ENCODE results near the gene MELTF. TPM values are rescaled to one million over a fixed set of nuclear protein-coding genes. Genes with fewer than 3 reads are reported as not detected.
A peak's percentile ranks its signal among the peaks of the same experiment; 100 is the strongest.

The MELTF gene
- total and polyA plus RNA-seq, 9 donors = 6.1 to 25.6 (median 11.9) TPM

- Histone ChIP-seq H3K27me3 (ENCODE audit: control insufficient read depth, insufficient read depth, low read length) (peaks cover 5% of the 10 kb centered on the region), H3K27ac (ENCODE audit: low read length) (no peak overlapping the region), H3K4me3 (ENCODE audit: low read length) (no peak overlapping the region), H3K36me3 (ENCODE audit: control insufficient read depth, insufficient read depth, low read length) (no peaks in the 10 kb centered on the region), H3K9me3 (replicated peaks; ENCODE audit: control insufficient read depth, low read depth, low read length) (peaks cover 5% of the 10 kb centered on the region), H3K4me1 (ENCODE audit: control insufficient read depth, insufficient read depth, low read length) (no peaks in the 10 kb centered on the region)
- 94% methylated on average over 7 of the region's 13 CpGs for WGBS (ENCODE audit: insufficient coverage)
- no peak for DNase-seq
Observed at GRCh38 chr3:196981657-196982056, 48.0 kb downstream of the MELTF start.

GRCh38 chr3:196979545-196979944 lies 50.1 kb downstream of the MELTF start:
- Histone ChIP-seq H3K27me3 (ENCODE audit: control insufficient read depth, insufficient read depth, low read length) (peaks cover 5% of the 10 kb centered on the region), H3K9me3 (replicated peaks; ENCODE audit: control insufficient read depth, low read depth, low read length) (peaks cover 5% of the 10 kb centered on the region), H3K4me3 (ENCODE audit: low read length) (no peak overlapping the region), H3K27ac (ENCODE audit: low read length) (no peak overlapping the region), H3K36me3 (ENCODE audit: control insufficient read depth, insufficient read depth, low read length) (no peaks in the 10 kb centered on the region), H3K4me1 (ENCODE audit: control insufficient read depth, insufficient read depth, low read length) (no peaks in the 10 kb centered on the region)
- 55% methylated on average over 8 of the region's 10 CpGs for WGBS (ENCODE audit: insufficient coverage)
- DNase-seq = no peak

- Histone ChIP-seq H3K9me3 (replicated peaks; ENCODE audit: control insufficient read depth, low read depth, low read length) (no peaks in the 10 kb centered on the region), H3K4me3 (ENCODE audit: low read length) (no peak overlapping the region), H3K36me3 (ENCODE audit: control insufficient read depth, insufficient read depth, low read length) (no peaks in the 10 kb centered on the region), H3K27me3 (ENCODE audit: control insufficient read depth, insufficient read depth, low read length) (peaks cover 5% of the 10 kb centered on the region), H3K27ac (ENCODE audit: low read length) (no peak overlapping the region), H3K4me1 (ENCODE audit: control insufficient read depth, insufficient read depth, low read length) (no peaks in the 10 kb centered on the region)
- WGBS (ENCODE audit: insufficient coverage) = 81% methylated on average over 11 of the region's 11 CpGs
- DNase-seq = no peak
Observed at GRCh38 chr3:196976941-196977340, 52.7 kb downstream of the MELTF start.

- no peak for DNase-seq
- H3K4me1 ChIP-seq (ENCODE audit: control insufficient read depth, insufficient read depth, low read length) = no peaks in the 10 kb centered on the region
- peaks cover 2% of the 10 kb centered on the region for H3K9me3 ChIP-seq (replicated peaks; ENCODE audit: control insufficient read depth, low read depth, low read length)
- no peaks in the 10 kb centered on the region for H3K36me3 ChIP-seq (ENCODE audit: control insufficient read depth, insufficient read depth, low read length)
- H3K4me3 ChIP-seq (ENCODE audit: low read length) = no peak overlapping the region
- 47% methylated on average over 3 of the region's 4 CpGs for WGBS (ENCODE audit: insufficient coverage)
- H3K27me3 ChIP-seq (ENCODE audit: control insufficient read depth, insufficient read depth, low read length) = peaks cover 14% of the 10 kb centered on the region
- no peak overlapping the region for H3K27ac ChIP-seq (ENCODE audit: low read length)
Observed at GRCh38 chr3:196975349-196975748, 54.3 kb downstream of the MELTF start.

- WGBS (ENCODE audit: insufficient coverage) = 81% methylated on average over 4 of the region's 5 CpGs
- Histone ChIP-seq H3K27ac (ENCODE audit: low read length) (no peak overlapping the region), H3K9me3 (replicated peaks; ENCODE audit: control insufficient read depth, low read depth, low read length) (peaks cover 2% of the 10 kb centered on the region), H3K27me3 (ENCODE audit: control insufficient read depth, insufficient read depth, low read length) (peaks cover 18% of the 10 kb centered on the region), H3K4me3 (ENCODE audit: low read length) (no peak overlapping the region), H3K4me1 (ENCODE audit: control insufficient read depth, insufficient read depth, low read length) (no peaks in the 10 kb centered on the region), H3K36me3 (ENCODE audit: control insufficient read depth, insufficient read depth, low read length) (no peaks in the 10 kb centered on the region)
- no peak for DNase-seq
Observed at GRCh38 chr3:196974661-196975060, 55.0 kb downstream of the MELTF start.

- peaks cover 39% of the 10 kb centered on the region for H3K27me3 ChIP-seq (ENCODE audit: control insufficient read depth, insufficient read depth, low read length)
- H3K36me3 ChIP-seq (ENCODE audit: control insufficient read depth, insufficient read depth, low read length) = no peaks in the 10 kb centered on the region
- peaks cover 2% of the 10 kb centered on the region for H3K9me3 ChIP-seq (replicated peaks; ENCODE audit: control insufficient read depth, low read depth, low read length)
- 63% methylated on average over 6 of the region's 7 CpGs for WGBS (ENCODE audit: insufficient coverage)
- peaks cover 17% of the 10 kb centered on the region for H3K4me1 ChIP-seq (ENCODE audit: control insufficient read depth, insufficient read depth, low read length)
- no peak overlapping the region for H3K27ac ChIP-seq (ENCODE audit: low read length)
- no peak for DNase-seq
- no peak overlapping the region for H3K4me3 ChIP-seq (ENCODE audit: low read length)
Observed at GRCh38 chr3:196971094-196971698, 58.4 kb downstream of the MELTF start.

- peaks cover 2% of the 10 kb centered on the region for H3K9me3 ChIP-seq (replicated peaks; ENCODE audit: control insufficient read depth, low read depth, low read length)
- no peak overlapping the region for H3K27ac ChIP-seq (ENCODE audit: low read length)
- peaks cover 17% of the 10 kb centered on the region for H3K4me1 ChIP-seq (ENCODE audit: control insufficient read depth, insufficient read depth, low read length)
- no peak overlapping the region for H3K4me3 ChIP-seq (ENCODE audit: low read length)
- H3K36me3 ChIP-seq (ENCODE audit: control insufficient read depth, insufficient read depth, low read length) = no peaks in the 10 kb centered on the region
- DNase-seq = no peak
- peaks cover 45% of the 10 kb centered on the region for H3K27me3 ChIP-seq (ENCODE audit: control insufficient read depth, insufficient read depth, low read length)
- 80% methylated on average over 12 of the region's 15 CpGs for WGBS (ENCODE audit: insufficient coverage)
Observed at GRCh38 chr3:196970547-196971093, 59.0 kb downstream of the MELTF start.

- Histone ChIP-seq H3K36me3 (ENCODE audit: control insufficient read depth, insufficient read depth, low read length) (no peaks in the 10 kb centered on the region), H3K4me3 (ENCODE audit: low read length) (peak overlapping the region; percentile 61), H3K27ac (ENCODE audit: low read length) (no peak overlapping the region), H3K9me3 (replicated peaks; ENCODE audit: control insufficient read depth, low read depth, low read length) (peaks cover 2% of the 10 kb centered on the region), H3K27me3 (ENCODE audit: control insufficient read depth, insufficient read depth, low read length) (peaks cover 51% of the 10 kb centered on the region), H3K4me1 (ENCODE audit: control insufficient read depth, insufficient read depth, low read length) (peaks cover 17% of the 10 kb centered on the region)
- DNase-seq = peak; percentile 67
- WGBS (ENCODE audit: insufficient coverage) = 13% methylated on average over 72 of the region's 100 CpGs
Observed at GRCh38 chr3:196969660-196970546, 59.7 kb downstream of the MELTF start.

- Histone ChIP-seq H3K27me3 (ENCODE audit: control insufficient read depth, insufficient read depth, low read length) (peaks cover 54% of the 10 kb centered on the region), H3K9me3 (replicated peaks; ENCODE audit: control insufficient read depth, low read depth, low read length) (peaks cover 2% of the 10 kb centered on the region), H3K4me1 (ENCODE audit: control insufficient read depth, insufficient read depth, low read length) (peaks cover 17% of the 10 kb centered on the region), H3K36me3 (ENCODE audit: control insufficient read depth, insufficient read depth, low read length) (no peaks in the 10 kb centered on the region), H3K4me3 (ENCODE audit: low read length) (peak overlapping the region; percentile 61), H3K27ac (ENCODE audit: low read length) (no peak overlapping the region)
- under 1% methylated on average over 71 of the region's 72 CpGs for WGBS (ENCODE audit: insufficient coverage)
- DNase-seq = peak; percentile 25
Observed at GRCh38 chr3:196969134-196969659, 60.4 kb downstream of the MELTF start.

Data from muscle of leg (tissue), 11 donors.